ENCODE measurements around the gene PCSK5.
"Not testable (repeated sequence)": the region's sequence is repeated elsewhere in the genome, so short reads cannot be mapped to it uniquely, and the experiment has no call there.

PCSK5 gene

DNA sequence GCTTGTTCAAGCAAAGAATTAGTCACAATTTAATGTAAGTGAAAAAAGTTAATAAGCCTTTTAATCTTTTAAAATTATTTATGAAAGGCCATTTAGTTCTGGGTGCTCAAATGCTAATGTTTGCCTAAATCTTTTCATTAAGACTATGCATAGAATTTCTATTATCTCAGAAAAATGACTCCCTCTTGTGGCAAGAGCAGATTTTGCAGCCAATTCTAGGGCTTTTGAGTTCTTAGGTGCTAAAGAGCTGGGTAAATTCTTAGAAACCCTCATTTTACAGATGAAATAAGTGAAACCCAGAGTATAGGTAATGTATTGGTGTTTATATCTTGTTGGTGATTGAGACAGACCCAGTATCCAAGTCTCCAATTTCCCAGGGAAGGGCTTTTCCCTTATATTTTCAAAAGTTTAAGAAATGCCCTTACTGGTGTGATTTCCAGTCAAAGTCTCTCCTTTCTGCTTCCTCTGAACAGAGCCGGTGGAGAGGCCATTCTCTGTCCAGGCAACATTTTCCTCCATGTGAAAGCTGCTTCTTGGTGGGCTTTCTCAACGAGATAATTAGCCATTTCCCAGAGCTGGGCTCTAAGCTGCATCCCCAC, 24.1 kb upstream of the PCSK5 start:
- H3K9ac ChIP-seq (ENCODE audit: low read depth in 1 of 2, low read length in 2 of 2): no peak overlapping the region

DNA sequence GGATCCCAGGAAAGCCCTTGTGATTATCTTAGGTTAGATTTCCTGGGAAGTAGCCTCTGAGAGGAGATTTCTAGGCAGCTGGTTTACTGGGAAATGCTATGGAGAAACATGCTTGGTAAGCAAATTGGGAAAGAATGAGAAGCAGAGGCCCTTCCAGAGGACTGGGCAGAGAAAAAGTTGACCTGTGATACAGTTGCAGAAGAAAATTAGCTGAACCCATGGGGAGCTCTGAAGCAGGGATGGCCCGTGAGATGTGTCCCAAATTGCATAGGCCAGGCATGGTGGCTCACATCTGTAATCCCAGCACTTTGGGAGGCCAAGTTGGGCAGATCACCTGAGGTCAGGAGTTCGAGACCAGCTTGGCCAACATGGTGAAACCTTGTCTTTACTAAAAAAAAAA, 21.9 kb upstream of the PCSK5 start:
- not testable (repeated sequence) for H3K4me3 ChIP-seq (ENCODE audit: low read length in 2 of 2); H3K36me3 ChIP-seq (ENCODE audit: control insufficient read depth in 2 of 2, insufficient read depth in 2 of 2, low read length in 2 of 2); H3K27me3 ChIP-seq (ENCODE audit: control insufficient read depth in 2 of 2, insufficient read depth in 2 of 2, low read length in 2 of 2); H3K9me3 ChIP-seq (ENCODE audit: control insufficient read depth in 2 of 2, low read length in 2 of 2); H3K9ac ChIP-seq (ENCODE audit: low read depth in 1 of 2, low read length in 2 of 2); H3K4me1 ChIP-seq (ENCODE audit: control insufficient read depth in 2 of 2, insufficient read depth in 2 of 2, low read length in 2 of 2); H3K27ac ChIP-seq (ENCODE audit: low read depth in 2 of 2, low read length in 2 of 2)

More for the DNA sequence above, 24.1 kb upstream of the PCSK5 start:
- Histone ChIP-seq H3K9me3 (ENCODE audit: control insufficient read depth in 2 of 2, low read length in 2 of 2) (no peaks in the 10 kb centered on the region), H3K4me1 (ENCODE audit: control insufficient read depth in 2 of 2, insufficient read depth in 2 of 2, low read length in 2 of 2) (peaks cover 0 to 3% of the 10 kb centered on the region in 2 donors), H3K27ac (ENCODE audit: low read depth in 2 of 2, low read length in 2 of 2) (no peak overlapping the region), H3K36me3 (ENCODE audit: control insufficient read depth in 2 of 2, insufficient read depth in 2 of 2, low read length in 2 of 2) (no peaks in the 10 kb centered on the region), H3K4me3 (ENCODE audit: low read length in 2 of 2) (no peak overlapping the region), H3K27me3 (ENCODE audit: control insufficient read depth in 2 of 2, insufficient read depth in 2 of 2, low read length in 2 of 2) (no peaks in the 10 kb centered on the region)

DNA sequence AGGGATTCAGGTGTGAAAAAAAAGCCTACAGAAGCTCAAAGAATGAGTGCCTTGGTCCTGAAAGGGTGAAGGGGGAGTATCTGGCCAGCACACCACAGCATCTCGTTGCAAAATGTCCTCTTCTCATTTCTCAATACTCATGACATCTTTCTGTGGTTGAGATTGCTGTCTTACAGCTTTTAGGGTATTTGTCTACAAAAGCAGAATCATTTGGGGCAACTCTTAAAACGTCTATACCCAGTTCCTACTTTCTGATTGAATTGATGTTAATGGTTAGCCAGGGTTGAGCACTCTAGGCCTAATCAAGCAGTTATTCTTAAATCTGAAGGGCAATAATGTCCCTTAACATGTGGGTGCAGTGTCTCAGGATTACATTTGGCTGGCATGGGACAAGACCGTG, 21.2 kb upstream of the PCSK5 start:
- H3K4me1 ChIP-seq (ENCODE audit: control insufficient read depth in 2 of 2, insufficient read depth in 2 of 2, low read length in 2 of 2): peaks cover 0 to 3% of the 10 kb centered on the region in 2 donors
- no peaks in the 10 kb centered on the region for H3K27me3 ChIP-seq (ENCODE audit: control insufficient read depth in 2 of 2, insufficient read depth in 2 of 2, low read length in 2 of 2)
- H3K9me3 ChIP-seq (ENCODE audit: control insufficient read depth in 2 of 2, low read length in 2 of 2): no peaks in the 10 kb centered on the region
- H3K27ac ChIP-seq (ENCODE audit: low read depth in 2 of 2, low read length in 2 of 2): no peak overlapping the region
- H3K4me3 ChIP-seq (ENCODE audit: low read length in 2 of 2): peak overlapping the region in 1 of 2 donors; percentile 9
- no peak overlapping the region for H3K9ac ChIP-seq (ENCODE audit: low read depth in 1 of 2, low read length in 2 of 2)
- no peaks in the 10 kb centered on the region for H3K36me3 ChIP-seq (ENCODE audit: control insufficient read depth in 2 of 2, insufficient read depth in 2 of 2, low read length in 2 of 2)

DNA sequence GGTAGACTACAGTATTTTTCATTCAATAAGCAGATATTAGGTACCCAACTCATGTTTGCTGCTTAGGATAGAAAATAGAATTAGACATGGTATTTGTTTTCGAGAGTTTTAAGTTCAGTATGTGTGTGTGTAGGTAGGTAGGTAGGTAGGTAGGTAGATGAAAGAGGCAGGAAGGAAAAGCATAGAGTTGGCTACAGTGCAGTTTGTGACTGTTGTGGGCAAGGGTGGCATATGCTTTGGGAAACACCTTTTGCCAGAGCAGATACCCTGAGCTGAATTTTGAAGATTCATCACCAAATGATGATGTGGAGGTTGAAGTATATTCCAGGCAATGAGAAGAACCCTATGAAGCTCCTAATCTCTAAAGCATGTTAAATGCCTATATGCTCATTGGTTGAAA, 20.0 kb upstream of the PCSK5 start:
- peaks cover 0 to 3% of the 10 kb centered on the region in 2 donors for H3K4me1 ChIP-seq (ENCODE audit: control insufficient read depth in 2 of 2, insufficient read depth in 2 of 2, low read length in 2 of 2)
- H3K27ac ChIP-seq (ENCODE audit: low read depth in 2 of 2, low read length in 2 of 2): no peak overlapping the region
- H3K9ac ChIP-seq (ENCODE audit: low read depth in 1 of 2, low read length in 2 of 2): no peak overlapping the region
- H3K9me3 ChIP-seq (ENCODE audit: control insufficient read depth in 2 of 2, low read length in 2 of 2): no peaks in the 10 kb centered on the region
- no peaks in the 10 kb centered on the region for H3K36me3 ChIP-seq (ENCODE audit: control insufficient read depth in 2 of 2, insufficient read depth in 2 of 2, low read length in 2 of 2)
- H3K27me3 ChIP-seq (ENCODE audit: control insufficient read depth in 2 of 2, insufficient read depth in 2 of 2, low read length in 2 of 2): no peaks in the 10 kb centered on the region
- no peak overlapping the region for H3K4me3 ChIP-seq (ENCODE audit: low read length in 2 of 2)

DNA sequence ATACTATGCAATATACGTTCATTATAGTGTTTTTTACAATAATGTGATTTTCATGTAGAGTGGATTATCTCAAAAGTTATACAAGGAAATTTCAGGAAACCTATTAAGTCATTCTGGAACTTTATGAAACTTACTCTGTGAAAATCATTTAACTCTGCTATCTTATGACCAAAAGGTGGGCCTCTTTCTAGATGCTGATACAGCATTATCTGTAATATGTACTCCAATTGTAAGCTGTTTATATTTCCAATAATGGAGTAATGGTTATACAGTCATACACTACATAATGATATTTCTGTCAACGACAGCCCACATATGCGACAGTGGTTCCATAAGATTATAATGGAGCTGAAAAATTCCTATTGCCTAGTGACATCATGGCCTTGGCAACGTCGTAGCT, 18.8 kb upstream of the PCSK5 start:
- no peaks in the 10 kb centered on the region for H3K27me3 ChIP-seq (ENCODE audit: control insufficient read depth in 2 of 2, insufficient read depth in 2 of 2, low read length in 2 of 2)
- H3K36me3 ChIP-seq (ENCODE audit: control insufficient read depth in 2 of 2, insufficient read depth in 2 of 2, low read length in 2 of 2): no peaks in the 10 kb centered on the region
- no peaks in the 10 kb centered on the region for H3K9me3 ChIP-seq (ENCODE audit: control insufficient read depth in 2 of 2, low read length in 2 of 2)
- H3K4me3 ChIP-seq (ENCODE audit: low read length in 2 of 2): no peak overlapping the region
- no peak overlapping the region for H3K27ac ChIP-seq (ENCODE audit: low read depth in 2 of 2, low read length in 2 of 2)
- peaks cover 0 to 3% of the 10 kb centered on the region in 2 donors for H3K4me1 ChIP-seq (ENCODE audit: control insufficient read depth in 2 of 2, insufficient read depth in 2 of 2, low read length in 2 of 2)
- no peak overlapping the region for H3K9ac ChIP-seq (ENCODE audit: low read depth in 1 of 2, low read length in 2 of 2)

DNA sequence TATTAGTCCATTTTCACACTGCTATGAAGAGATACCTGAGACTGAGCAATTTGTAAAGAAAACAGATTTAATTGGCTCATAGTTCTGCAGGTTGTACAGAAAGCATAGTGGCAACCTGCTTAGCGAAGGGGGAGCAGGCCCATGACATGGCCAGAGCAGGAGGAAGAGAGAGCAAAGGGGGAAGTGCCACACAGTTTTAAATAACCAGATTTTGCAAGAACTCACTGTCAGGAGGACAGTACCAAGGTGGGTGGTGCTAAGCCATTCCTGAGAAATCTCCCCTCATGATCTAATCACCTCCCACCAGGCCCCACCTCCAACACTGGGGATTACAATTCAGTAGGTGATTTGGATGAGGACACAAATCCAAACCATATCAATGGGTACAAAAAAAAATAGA, 16.8 kb upstream of the PCSK5 start:
- Histone ChIP-seq H3K9ac (ENCODE audit: low read depth in 1 of 2, low read length in 2 of 2) (no peak overlapping the region), H3K4me1 (ENCODE audit: control insufficient read depth in 2 of 2, insufficient read depth in 2 of 2, low read length in 2 of 2) (peaks cover 0 to 3% of the 10 kb centered on the region in 2 donors), H3K4me3 (ENCODE audit: low read length in 2 of 2) (no peak overlapping the region), H3K27me3 (ENCODE audit: control insufficient read depth in 2 of 2, insufficient read depth in 2 of 2, low read length in 2 of 2) (no peaks in the 10 kb centered on the region), H3K36me3 (ENCODE audit: control insufficient read depth in 2 of 2, insufficient read depth in 2 of 2, low read length in 2 of 2) (no peaks in the 10 kb centered on the region), H3K27ac (ENCODE audit: low read depth in 2 of 2, low read length in 2 of 2) (no peak overlapping the region), H3K9me3 (ENCODE audit: control insufficient read depth in 2 of 2, low read length in 2 of 2) (no peaks in the 10 kb centered on the region)

DNA sequence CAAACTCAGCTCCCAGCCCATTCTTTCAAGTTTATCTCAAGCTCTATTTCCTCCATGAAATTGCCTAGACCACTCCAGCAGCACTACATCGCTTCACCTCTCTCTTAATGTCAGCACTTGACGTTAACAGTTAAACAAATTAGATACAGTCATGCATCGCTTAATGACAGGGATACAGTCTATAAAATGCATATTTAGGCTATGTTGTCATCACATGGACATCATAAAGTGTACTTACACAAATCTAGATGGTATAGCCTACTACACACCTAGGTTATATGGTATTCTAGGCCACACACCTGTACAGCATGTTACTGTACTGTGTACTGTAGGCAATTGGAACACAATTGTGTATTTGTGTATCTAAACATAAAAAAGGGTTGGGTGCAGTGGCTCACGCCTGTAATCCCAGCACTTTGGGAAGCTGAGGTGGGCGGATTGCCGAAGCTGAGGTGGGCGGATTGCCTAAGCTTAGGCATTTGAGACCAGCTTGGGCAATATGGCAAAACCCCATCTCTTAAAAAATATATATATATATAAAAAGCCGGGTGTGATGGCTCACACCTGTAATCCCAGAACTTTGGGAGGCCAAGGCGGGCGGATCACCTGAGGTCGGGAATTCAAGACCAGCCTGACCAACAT, 13.4 kb upstream of the PCSK5 start:
- Histone ChIP-seq H3K4me3 (ENCODE audit: low read length in 2 of 2) (no peak overlapping the region), H3K9ac (ENCODE audit: low read depth in 1 of 2, low read length in 2 of 2) (no peak overlapping the region), H3K36me3 (ENCODE audit: control insufficient read depth in 2 of 2, insufficient read depth in 2 of 2, low read length in 2 of 2) (no peaks in the 10 kb centered on the region), H3K27ac (ENCODE audit: low read depth in 2 of 2, low read length in 2 of 2) (no peak overlapping the region), H3K27me3 (ENCODE audit: control insufficient read depth in 2 of 2, insufficient read depth in 2 of 2, low read length in 2 of 2) (no peaks in the 10 kb centered on the region), H3K4me1 (ENCODE audit: control insufficient read depth in 2 of 2, insufficient read depth in 2 of 2, low read length in 2 of 2) (no peaks in the 10 kb centered on the region), H3K9me3 (ENCODE audit: control insufficient read depth in 2 of 2, low read length in 2 of 2) (no peaks in the 10 kb centered on the region)

DNA sequence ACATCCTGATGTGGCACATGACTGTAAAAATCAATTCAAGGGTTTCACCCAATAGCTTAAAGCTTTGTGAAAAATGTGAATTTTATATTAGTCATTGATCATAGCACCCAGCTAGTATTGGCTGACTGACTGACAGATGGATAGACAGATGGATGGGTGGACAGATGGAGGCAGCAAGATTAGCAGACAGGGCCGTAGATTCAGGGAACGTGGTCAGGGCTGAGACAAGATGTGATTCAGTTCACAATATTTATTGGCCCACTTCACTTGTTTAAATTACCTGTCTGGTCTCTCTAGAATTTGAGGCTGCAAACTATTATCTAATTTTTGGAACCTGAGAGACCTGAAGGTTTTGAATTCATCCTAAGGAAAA, 12.0 kb upstream of the PCSK5 start:
- H3K4me3 ChIP-seq (ENCODE audit: low read length in 2 of 2): no peak overlapping the region
- H3K9ac ChIP-seq (ENCODE audit: low read depth in 1 of 2, low read length in 2 of 2): no peak overlapping the region
- no peaks in the 10 kb centered on the region for H3K4me1 ChIP-seq (ENCODE audit: control insufficient read depth in 2 of 2, insufficient read depth in 2 of 2, low read length in 2 of 2)
- H3K27me3 ChIP-seq (ENCODE audit: control insufficient read depth in 2 of 2, insufficient read depth in 2 of 2, low read length in 2 of 2): no peaks in the 10 kb centered on the region
- H3K27ac ChIP-seq (ENCODE audit: low read depth in 2 of 2, low read length in 2 of 2): no peak overlapping the region
- no peaks in the 10 kb centered on the region for H3K36me3 ChIP-seq (ENCODE audit: control insufficient read depth in 2 of 2, insufficient read depth in 2 of 2, low read length in 2 of 2)
- no peaks in the 10 kb centered on the region for H3K9me3 ChIP-seq (ENCODE audit: control insufficient read depth in 2 of 2, low read length in 2 of 2)

DNA sequence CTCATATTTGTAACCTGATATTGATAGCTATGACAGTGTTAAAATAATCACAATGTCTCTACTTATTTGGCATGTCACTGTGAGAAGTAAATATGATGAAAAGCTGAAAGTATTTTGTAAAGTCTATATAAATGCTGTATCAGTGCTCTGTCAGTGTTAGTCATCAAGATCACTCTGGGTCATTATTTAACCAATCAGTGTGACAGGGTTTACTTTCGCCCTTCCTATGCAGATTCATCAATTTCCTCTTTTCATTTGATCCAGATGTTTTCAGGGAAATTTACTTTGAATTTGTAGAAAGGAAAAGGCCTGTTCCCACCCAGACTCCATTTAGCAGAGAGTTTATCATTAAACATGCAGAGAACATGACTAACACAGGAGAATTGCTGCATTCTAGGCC, 9.9 kb upstream of the PCSK5 start:
- no peak overlapping the region for H3K4me3 ChIP-seq (ENCODE audit: low read length in 2 of 2)

DNA sequence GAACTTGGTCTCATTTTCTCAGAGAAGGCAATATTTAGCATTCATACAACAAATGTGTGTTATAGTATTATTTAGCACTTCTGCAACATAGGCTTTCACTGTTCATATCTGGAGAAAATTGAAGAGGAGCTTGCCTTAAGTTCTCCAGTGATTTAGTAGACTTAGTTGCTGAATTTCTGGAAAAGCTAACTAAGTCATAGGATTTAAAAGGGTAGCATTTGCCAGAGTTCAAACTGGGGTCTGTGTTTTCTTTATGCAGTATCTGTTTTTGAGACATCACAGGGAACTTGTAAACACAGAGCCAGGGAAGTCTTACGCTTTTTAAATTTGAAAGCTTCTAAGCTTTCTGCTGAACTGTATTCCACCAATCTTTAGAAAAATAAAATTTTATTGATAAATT, 8.7 kb upstream of the PCSK5 start:
- Histone ChIP-seq H3K4me1 (ENCODE audit: control insufficient read depth in 2 of 2, insufficient read depth in 2 of 2, low read length in 2 of 2) (no peaks in the 10 kb centered on the region), H3K27ac (ENCODE audit: low read depth in 2 of 2, low read length in 2 of 2) (no peak overlapping the region), H3K36me3 (ENCODE audit: control insufficient read depth in 2 of 2, insufficient read depth in 2 of 2, low read length in 2 of 2) (no peaks in the 10 kb centered on the region), H3K27me3 (ENCODE audit: control insufficient read depth in 2 of 2, insufficient read depth in 2 of 2, low read length in 2 of 2) (no peaks in the 10 kb centered on the region), H3K9ac (ENCODE audit: low read depth in 1 of 2, low read length in 2 of 2) (no peak overlapping the region), H3K9me3 (ENCODE audit: control insufficient read depth in 2 of 2, low read length in 2 of 2) (no peaks in the 10 kb centered on the region), H3K4me3 (ENCODE audit: low read length in 2 of 2) (no peak overlapping the region)

More for the DNA sequence above, 9.9 kb upstream of the PCSK5 start:
- Histone ChIP-seq H3K9me3 (ENCODE audit: control insufficient read depth in 2 of 2, low read length in 2 of 2) (no peaks in the 10 kb centered on the region), H3K27ac (ENCODE audit: low read depth in 2 of 2, low read length in 2 of 2) (no peak overlapping the region), H3K36me3 (ENCODE audit: control insufficient read depth in 2 of 2, insufficient read depth in 2 of 2, low read length in 2 of 2) (no peaks in the 10 kb centered on the region), H3K9ac (ENCODE audit: low read depth in 1 of 2, low read length in 2 of 2) (no peak overlapping the region), H3K4me1 (ENCODE audit: control insufficient read depth in 2 of 2, insufficient read depth in 2 of 2, low read length in 2 of 2) (no peaks in the 10 kb centered on the region), H3K27me3 (ENCODE audit: control insufficient read depth in 2 of 2, insufficient read depth in 2 of 2, low read length in 2 of 2) (no peaks in the 10 kb centered on the region)
